Neural crest cell (in vitro differentiated cells): ENCODE measurements around the gene SPTBN5. TPM values are rescaled to one million over a fixed set of nuclear protein-coding genes. Genes with fewer than 3 reads are reported as not detected.

Experiments used
- DNase-seq: peaks from one replicate; pipeline ENCODE4 v3.0.0; 2021; ENCODE audit warnings: low read depth, mixed read lengths, low spot score
- H3K27ac Mint-ChIP-seq: one replicate; pipeline ENCODE4 v1.8.0; 2021; ENCODE audit warnings: mild to moderate bottlenecking, mixed read lengths; ENCODE audit not compliant: unreplicated experiment
- H3K27me3 Mint-ChIP-seq: 2 replicates; pipeline ENCODE4 v1.8.0; 2021; ENCODE audit warnings: low read depth, mild to moderate bottlenecking, mixed read lengths
- H3K36me3 Mint-ChIP-seq: 2 replicates; pipeline ENCODE4 v1.8.0; 2021; ENCODE audit warnings: low read depth, mild to moderate bottlenecking, mixed read lengths
- H3K4me1 Mint-ChIP-seq: 2 replicates; pipeline ENCODE4 v1.8.0; 2021; ENCODE audit warnings: mixed read lengths
- H3K4me3 Mint-ChIP-seq: one replicate; pipeline ENCODE4 v1.8.0; 2021; ENCODE audit warnings: mild to moderate bottlenecking, mixed read lengths
- H3K9me3 Mint-ChIP-seq: 2 replicates; pipeline ENCODE4 v1.8.0; 2021; ENCODE audit warnings: mixed read lengths
- total RNA-seq: library from RNA; stranded (reverse); gene quantifications from 2 replicates; pipeline ENCODE4 v1.2.1, GENCODE V29; 2021
- TF ChIP-seq, protein P1 (sequence below): fragments of 200-600 bp; sonication (generic); conservative IDR thresholded peaks from 2 replicates; pipeline ENCODE4 v1.5.0; 2021; ENCODE audit warnings: antibody characterized with exemption, mild to moderate bottlenecking

The SPTBN5 gene
- total RNA-seq, 1 donor from 2014 or later = 0.77 TPM

DNA sequence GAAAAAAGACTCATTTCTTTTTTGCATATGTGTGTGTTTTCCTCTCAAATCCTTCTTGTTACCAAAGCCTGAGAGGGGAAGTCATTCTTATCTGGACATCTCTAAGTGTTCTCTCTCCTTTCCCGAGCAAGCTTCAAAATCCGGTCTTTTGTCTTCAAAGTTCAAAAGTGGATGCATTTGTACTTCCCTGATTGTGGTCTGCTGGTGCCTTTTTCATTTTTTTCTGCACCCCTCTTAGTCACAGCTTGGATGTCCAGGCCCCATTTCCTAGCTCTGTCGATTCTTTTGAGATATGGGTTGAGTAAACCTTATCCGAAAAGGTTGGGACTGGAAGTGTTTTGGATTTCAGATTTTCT lies 43.7 kb upstream of the SPTBN5 start:
- no peaks in the 10 kb centered on the region for H3K27me3 Mint-ChIP-seq
- TF ChIP-seq, protein P1, sequence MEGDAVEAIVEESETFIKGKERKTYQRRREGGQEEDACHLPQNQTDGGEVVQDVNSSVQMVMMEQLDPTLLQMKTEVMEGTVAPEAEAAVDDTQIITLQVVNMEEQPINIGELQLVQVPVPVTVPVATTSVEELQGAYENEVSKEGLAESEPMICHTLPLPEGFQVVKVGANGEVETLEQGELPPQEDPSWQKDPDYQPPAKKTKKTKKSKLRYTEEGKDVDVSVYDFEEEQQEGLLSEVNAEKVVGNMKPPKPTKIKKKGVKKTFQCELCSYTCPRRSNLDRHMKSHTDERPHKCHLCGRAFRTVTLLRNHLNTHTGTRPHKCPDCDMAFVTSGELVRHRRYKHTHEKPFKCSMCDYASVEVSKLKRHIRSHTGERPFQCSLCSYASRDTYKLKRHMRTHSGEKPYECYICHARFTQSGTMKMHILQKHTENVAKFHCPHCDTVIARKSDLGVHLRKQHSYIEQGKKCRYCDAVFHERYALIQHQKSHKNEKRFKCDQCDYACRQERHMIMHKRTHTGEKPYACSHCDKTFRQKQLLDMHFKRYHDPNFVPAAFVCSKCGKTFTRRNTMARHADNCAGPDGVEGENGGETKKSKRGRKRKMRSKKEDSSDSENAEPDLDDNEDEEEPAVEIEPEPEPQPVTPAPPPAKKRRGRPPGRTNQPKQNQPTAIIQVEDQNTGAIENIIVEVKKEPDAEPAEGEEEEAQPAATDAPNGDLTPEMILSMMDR = no peak
- no peak for DNase-seq
- peaks cover 7% of the 10 kb centered on the region for H3K36me3 Mint-ChIP-seq
- H3K4me1 Mint-ChIP-seq = peaks cover 3% of the 10 kb centered on the region
- H3K27ac Mint-ChIP-seq = no peak overlapping the region
- H3K9me3 Mint-ChIP-seq = no peaks in the 10 kb centered on the region
- H3K4me3 Mint-ChIP-seq = no peak overlapping the region

GRCh38 chr15:41936649-41937567 lies 43.1 kb upstream of the SPTBN5 start:
- no peak overlapping the region for H3K4me3 Mint-ChIP-seq
- DNase-seq = no peak
- no peak overlapping the region for H3K27ac Mint-ChIP-seq
- peaks cover 2% of the 10 kb centered on the region for H3K4me1 Mint-ChIP-seq
- TF ChIP-seq, protein P1 = no peak
- H3K36me3 Mint-ChIP-seq = peaks cover 7% of the 10 kb centered on the region
- H3K27me3 Mint-ChIP-seq = no peaks in the 10 kb centered on the region
- H3K9me3 Mint-ChIP-seq = no peaks in the 10 kb centered on the region

DNA sequence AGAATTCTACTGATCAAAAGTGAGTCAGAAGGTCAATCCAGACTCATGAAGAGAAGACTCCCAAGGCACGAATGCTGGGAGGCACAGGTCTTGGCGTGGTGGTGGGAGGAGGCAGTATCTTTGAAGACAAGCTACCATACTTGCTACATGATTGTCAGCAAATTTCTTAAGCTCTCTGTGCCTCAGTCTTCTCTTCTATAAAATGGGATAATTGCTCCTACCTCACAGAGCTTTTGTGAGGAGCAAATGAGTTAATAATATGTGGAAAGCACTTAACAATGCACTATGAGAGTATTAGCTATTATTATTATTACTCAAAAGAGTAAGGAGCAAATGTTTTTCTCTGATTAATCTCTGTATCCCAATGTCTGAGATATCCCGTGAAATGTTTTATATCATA lies 42.3 kb upstream of the SPTBN5 start:
- TF ChIP-seq, protein P1 = no peak
- Mint-ChIP-seq H3K4me1 (peaks cover 3% of the 10 kb centered on the region), H3K27ac (no peak overlapping the region), H3K36me3 (peaks cover 7% of the 10 kb centered on the region), H3K27me3 (no peaks in the 10 kb centered on the region), H3K4me3 (no peak overlapping the region), H3K9me3 (no peaks in the 10 kb centered on the region)
- DNase-seq = no peak

DNA sequence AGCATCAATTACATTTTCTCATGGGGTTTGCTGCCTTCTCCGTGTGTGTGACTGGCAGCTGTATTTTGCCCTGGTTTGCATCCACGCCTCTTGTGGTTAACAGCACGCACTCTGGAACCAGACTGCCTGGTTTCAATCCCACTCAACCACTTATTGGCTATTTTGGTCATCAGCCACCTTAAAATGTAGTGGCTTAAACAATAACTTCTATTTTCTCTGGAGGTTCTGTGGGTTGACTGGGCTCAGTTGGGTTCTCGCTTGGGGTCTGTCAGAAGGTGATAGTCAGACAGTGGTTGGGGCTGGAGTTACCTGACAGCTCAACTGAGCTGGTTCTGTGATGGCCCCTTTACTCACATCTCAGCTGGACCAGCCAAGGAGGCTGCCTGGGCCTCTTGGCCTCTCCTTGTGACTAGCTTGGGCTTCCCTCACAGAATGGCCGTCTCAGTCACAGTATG lies 41.7 kb upstream of the SPTBN5 start:
- DNase-seq = no peak
- H3K4me1 Mint-ChIP-seq = peaks cover 3% of the 10 kb centered on the region
- H3K27me3 Mint-ChIP-seq = no peaks in the 10 kb centered on the region
- no peaks in the 10 kb centered on the region for H3K9me3 Mint-ChIP-seq
- no peak overlapping the region for H3K27ac Mint-ChIP-seq
- no peak overlapping the region for H3K4me3 Mint-ChIP-seq
- peaks cover 6% of the 10 kb centered on the region for H3K36me3 Mint-ChIP-seq
- TF ChIP-seq, protein P1 = no peak

DNA sequence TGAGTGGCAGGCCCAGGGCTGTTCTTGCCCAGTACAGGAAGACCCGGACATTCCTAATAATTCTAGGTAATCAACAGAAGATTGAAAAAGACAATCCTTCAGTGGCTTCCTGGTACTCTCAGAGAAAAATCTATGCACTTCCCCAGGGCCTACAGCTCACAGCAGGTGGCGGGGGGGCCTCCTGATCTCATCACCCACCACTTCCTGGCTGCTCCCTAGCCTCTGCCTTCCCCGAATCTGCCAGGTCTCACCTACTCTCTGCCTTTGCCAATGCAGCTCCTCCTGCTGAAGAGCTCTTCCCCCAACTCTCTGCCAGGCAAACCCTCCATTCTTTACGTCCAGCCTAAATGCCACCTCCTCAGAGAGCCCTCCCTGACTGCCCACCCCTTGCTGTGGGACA lies 41.0 kb upstream of the SPTBN5 start:
- Mint-ChIP-seq H3K27ac (peak overlapping the region; percentile 87), H3K36me3 (peaks cover 2% of the 10 kb centered on the region), H3K27me3 (no peaks in the 10 kb centered on the region), H3K9me3 (no peaks in the 10 kb centered on the region), H3K4me3 (no peak overlapping the region), H3K4me1 (peaks cover 10% of the 10 kb centered on the region)
- DNase-seq = no peak
- TF ChIP-seq, protein P1 = no peak
